ENCODE results near the gene SLX9.

The SLX9 gene

GRCh38 chr21:44947930-44948331, 8.1 kb downstream of the SLX9 start:
- DNase-seq (ENCODE audit: low spot score) = no peak

DNA sequence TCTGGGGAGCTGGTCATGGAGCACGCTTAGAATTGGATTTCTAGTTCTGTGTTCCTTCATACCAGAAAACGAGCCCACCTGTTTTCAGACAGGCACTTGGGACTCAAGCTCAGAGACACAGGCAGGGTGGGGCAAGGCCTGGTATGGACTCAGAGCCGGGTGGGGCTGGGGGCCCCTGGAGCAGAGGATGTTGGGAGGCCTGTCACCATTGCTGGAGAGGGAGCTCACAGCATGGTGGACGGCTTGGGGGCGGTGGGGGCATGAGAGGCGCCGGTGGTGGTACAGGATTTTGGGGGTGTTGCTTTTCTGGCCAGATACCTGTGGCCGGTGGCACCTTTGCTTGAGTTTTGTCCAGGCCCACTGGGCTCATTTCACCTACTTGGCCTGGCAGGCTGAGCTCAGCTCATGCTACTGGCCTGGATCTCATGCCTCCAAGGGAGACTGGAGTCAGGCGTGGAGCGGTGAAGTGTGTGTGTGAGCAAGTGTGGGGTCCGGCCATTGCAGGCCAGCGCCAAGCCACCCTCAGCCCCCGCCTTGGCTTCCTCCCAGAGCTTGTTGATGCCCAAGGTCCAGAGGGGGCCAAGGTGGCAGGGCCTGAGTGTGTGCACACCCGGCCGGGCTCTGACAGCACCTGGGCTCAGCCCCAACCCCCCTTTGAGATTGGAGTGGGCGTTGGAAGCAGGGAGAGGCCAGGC, 8.7 kb downstream of the SLX9 start:
- no peak for DNase-seq (ENCODE audit: low spot score)

- no peak for DNase-seq (ENCODE audit: low spot score)
Observed at GRCh38 chr21:44949161-44949778, 9.4 kb downstream of the SLX9 start.

- DNase-seq (ENCODE audit: low spot score) = no peak
Observed at GRCh38 chr21:44949779-44950198, 10.0 kb downstream of the SLX9 start.

GRCh38 chr21:44950351-44950750, 10.5 kb downstream of the SLX9 start:
- no peak for DNase-seq (ENCODE audit: low spot score)

- DNase-seq (ENCODE audit: low spot score) = no peak
Observed at GRCh38 chr21:44951186-44951915, 11.5 kb downstream of the SLX9 start.

GRCh38 chr21:44952116-44952928, 12.5 kb downstream of the SLX9 start:
- no peak for DNase-seq (ENCODE audit: low spot score)

DNA sequence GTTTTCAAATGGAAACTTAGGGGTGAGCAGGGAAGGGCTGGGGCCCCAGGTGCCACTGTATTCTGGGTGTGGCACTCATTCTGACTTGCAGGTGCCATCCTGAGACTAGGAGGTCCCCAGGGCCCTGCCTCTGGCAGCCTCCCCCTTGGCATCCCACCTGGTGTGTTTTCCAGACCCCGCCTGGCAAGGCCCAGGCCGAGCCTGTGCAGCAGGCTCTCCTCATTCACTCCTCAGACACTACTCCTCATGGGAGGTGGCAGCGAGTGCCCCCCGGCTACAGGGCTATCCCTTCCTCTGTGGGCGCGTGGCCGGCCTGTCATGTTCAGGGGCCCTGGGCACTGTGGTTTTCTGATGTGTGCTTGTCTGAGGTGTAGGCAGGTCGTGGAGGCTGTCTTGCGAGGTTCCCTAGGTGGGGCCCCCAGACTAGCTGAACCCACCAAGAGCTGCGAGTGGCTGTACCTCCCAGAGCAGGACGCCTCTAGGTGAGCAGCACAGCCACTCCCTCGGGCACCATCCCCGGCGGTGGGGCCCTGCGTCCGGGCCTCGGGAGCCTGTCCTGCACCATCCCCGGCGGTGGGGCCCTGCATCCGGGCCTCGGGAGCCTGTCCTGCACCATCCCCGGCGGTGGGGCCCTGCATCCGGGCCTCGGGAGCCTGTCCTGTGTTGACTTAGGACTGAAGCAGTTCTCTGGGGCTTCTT, 13.2 kb downstream of the SLX9 start:
- no peak for DNase-seq (ENCODE audit: low spot score)

DNA sequence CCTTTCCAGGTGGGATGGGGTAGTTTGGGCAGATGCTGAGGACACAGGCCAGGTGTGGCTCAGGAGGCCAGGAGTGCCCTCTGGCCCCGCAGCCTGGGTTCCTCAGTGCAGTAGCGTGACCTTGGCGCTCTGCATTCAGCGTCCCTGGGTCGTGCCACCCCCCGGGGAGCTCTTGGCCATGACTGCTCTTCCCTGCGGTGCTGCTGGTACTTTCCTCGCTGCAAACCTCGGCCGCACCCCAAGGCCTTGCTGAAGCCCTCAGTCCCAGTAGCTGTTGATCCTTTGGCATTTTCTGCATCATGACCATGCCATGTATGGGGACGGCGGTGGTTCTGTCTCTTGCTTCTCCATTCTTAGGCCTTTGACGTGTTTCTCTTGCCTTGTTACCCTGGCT, 13.8 kb downstream of the SLX9 start:
- no peak for DNase-seq (ENCODE audit: low spot score)

DNA sequence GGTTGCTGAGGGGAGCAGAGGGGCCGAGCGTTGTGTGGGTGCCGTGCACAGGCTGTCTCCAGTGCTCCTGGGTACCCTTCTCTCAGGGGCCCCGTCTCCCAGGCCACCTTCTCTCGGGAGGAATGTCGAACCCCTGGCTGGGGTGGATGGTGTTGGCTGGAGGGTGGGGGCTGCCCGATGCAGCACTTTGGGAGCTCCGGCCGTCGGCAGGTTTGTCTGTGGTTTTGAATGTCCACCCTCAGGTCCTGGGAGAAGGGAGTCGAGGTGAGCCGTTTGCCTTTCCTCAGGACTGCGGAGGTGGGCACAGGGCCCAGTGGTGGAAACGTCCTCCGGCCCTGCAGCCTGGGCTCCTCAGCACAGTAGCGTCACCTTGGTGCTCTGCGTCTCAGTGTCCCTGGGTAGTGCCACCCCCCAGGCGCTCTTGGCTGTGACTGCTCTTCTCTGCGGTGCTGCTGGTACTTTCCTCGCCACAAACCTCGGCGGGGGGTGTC, 14.5 kb downstream of the SLX9 start:
- no peak for DNase-seq (ENCODE audit: low spot score)

DNA sequence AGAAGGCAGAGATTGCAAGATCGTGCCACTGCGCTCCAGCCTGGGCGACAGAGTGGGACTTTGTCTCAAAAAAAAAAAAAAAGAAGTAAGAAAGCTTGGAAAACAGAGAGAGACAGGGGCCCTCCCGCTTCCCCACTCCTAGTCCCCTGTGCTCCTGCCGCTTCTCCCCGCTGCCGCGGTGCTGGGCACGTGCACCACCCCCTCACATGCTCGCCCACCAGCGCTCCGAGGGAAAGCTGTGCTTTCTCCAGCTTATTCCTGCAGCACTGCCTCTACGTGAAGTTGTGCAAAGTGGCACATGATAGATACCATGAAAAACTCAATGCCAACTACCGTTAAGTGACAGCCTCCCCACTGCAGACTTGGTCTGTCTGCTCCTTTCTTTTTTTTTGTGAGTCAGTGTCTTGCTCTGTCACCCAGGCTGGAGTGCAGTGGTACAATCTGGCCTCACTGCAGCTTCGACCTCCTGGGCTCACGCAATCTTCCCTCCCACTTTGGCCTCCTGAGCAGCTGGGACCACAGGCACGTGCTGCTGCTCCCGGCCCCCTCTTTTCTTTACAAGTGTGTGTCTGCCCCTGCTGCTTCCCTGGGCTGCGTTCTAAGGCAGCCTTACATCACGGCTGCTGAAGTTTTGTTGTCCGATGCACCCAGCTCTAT, 15.4 kb downstream of the SLX9 start:
- peak; percentile 70 for DNase-seq (ENCODE audit: low spot score)

DNA sequence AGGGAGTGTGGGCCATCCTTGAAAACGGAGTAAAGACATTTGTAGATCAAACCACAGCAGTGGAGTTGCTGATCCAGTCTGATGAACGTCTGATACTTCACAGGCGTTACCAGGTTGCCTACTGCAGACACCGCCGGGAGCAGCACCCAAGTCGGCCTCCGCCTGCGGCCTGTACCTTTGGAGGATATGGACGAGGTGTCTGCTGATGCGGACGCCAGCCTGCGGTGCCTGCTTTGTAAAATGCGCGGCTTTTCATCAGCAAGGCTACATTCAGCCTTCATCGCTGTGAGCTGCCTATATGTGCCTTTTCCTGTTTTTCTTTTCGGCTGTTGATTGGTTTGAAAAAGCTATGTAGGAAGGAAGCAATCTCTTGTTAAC, 16.0 kb downstream of the SLX9 start:
- no peak for DNase-seq (ENCODE audit: low spot score)

GRCh38 chr21:44956356-44957046, 16.7 kb downstream of the SLX9 start:
- no peak for DNase-seq (ENCODE audit: low spot score)

DNA sequence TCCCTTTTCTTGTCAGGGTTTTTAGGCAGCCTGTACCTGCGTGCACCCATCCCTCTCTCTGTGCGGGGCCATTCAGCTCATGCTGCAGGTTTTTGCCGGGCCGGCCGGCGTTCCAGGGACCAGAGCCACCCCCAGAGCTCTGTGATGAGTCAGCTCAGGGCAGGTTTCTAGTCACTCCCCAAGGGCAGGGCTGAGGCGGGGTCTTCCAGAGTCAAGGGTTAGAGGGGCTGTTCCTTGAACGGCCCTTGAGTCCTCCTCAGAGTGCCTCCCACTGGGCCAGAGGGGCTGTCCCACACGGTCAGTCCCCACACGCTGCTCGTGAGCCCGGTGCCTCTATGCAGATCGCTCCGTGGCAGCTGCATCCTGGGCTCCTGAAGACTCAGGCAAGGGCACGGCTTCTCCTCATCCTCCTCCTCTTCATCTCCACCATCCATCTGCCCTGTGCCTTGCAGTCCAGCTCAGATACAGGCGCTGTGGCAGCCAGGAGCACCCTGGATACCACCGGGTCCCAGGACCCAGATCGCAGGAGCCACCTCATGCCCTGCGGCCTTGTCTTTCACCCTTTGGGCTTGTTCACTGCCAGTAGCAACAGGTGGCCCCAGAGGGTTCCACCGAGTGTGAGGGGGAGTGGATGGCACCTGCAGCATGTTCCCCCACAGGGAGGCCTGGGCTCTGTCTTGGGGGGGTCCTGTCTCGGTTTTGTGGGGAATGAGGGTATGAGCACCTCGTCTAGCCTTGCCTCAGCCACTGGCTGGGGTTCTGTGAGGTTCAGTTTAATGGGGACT, 17.4 kb downstream of the SLX9 start:
- DNase-seq (ENCODE audit: low spot score) = no peak

- no peak for DNase-seq (ENCODE audit: low spot score)
Observed at GRCh38 chr21:44957901-44958451, 18.1 kb downstream of the SLX9 start.

GRCh38 chr21:44958471-44959191, 18.8 kb downstream of the SLX9 start:
- peak; percentile 48 for DNase-seq (ENCODE audit: low spot score)

GRCh38 chr21:44959376-44960091, 19.7 kb downstream of the SLX9 start:
- DNase-seq (ENCODE audit: low spot score) = no peak

Measured in putamen (tissue), 1 donor.